ENCODE results near the gene HNRNPH1. TPM values are rescaled to one million over a fixed set of nuclear protein-coding genes. Genes with fewer than 3 reads are reported as not detected.

Gene HNRNPH1
- total RNA-seq, 2 experiments from 2014 or later: 706 to 709 TPM

DNA sequence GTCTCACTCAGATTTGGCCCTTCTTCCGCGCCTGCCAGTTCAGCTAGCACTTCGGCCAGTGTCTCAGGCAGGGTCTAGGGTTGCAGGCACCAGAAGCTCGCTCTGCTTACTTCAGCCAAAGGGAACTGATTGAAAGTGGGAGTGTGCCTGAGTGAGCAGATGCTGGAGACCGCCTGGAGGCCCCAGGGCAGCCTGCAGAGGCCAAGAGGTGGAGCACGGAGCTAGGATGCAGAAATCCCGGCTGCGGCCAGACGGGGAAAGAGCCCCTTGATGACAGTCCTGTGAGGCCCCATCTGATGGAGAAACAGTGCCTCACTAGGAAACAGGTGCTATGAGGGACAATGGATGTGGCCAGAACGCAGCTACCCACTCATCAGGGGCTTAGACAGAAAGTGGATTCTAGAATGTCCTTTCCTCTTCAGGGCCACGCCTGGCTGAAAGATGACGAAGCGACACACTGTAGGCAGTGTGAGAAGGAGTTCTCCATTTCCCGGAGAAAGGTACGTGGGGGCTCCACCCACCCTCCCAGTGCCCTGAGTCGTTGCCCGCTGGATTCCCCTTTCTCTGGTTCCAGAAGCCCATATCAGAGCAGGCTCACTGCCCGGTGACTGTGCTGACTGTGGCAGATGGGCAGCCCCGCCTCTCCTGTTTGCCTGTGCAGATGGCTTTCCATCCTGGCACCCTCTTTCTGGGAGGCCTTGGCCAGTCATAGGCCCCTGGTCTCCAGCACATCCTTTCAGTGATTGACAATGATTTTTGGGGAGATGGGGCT lies 16.1 kb downstream of the HNRNPH1 start:
- ATAC-seq: no peak
- intact Hi-C loops (cut with micrococcal nuclease): no loop called here
- TF ChIP-seq CTCF (IDR thresholded peaks at IDR 0.05): no peak
- POLR2A ChIA-PET: interaction anchor here (0.9 to 5.0 kb wide), 2 partner anchors 8 to 21 kb away, joined by 4 to 51 read pairs; no protein-coding TSS in a partner anchor
- Mint-ChIP-seq H3K4me3 (no peak overlapping the region), H3K36me3 (ENCODE audit: low read depth) (peaks cover 34% of the 10 kb centered on the region), H3K27ac (peak overlapping the region; percentile 76), H3K9me3 (no peaks in the 10 kb centered on the region), H3K27me3 (no peaks in the 10 kb centered on the region), H3K4me1 (ENCODE audit: low read depth) (peaks cover 38% of the 10 kb centered on the region)
- DNase-seq: no peak
- CTCF ChIA-PET: no interaction called here

GRCh38 chr5:179606910-179607159 lies 16.6 kb downstream of the HNRNPH1 start:
- intact Hi-C loops (cut with micrococcal nuclease): no loop called here
- Mint-ChIP-seq H3K36me3 (ENCODE audit: low read depth) (peaks cover 33% of the 10 kb centered on the region), H3K4me3 (no peak overlapping the region), H3K27me3 (no peaks in the 10 kb centered on the region), H3K9me3 (no peaks in the 10 kb centered on the region), H3K27ac (peak overlapping the region; percentile 1), H3K4me1 (ENCODE audit: low read depth) (peaks cover 36% of the 10 kb centered on the region)
- DNase-seq (no peak), ATAC-seq (no peak)
- no peak for TF ChIP-seq CTCF (IDR thresholded peaks at IDR 0.05)
- POLR2A ChIA-PET: interaction anchor here (0.9 to 5.0 kb wide), 2 partner anchors 8 to 20 kb away, joined by 4 to 51 read pairs; no protein-coding TSS in a partner anchor
- CTCF ChIA-PET: no interaction called here

DNA sequence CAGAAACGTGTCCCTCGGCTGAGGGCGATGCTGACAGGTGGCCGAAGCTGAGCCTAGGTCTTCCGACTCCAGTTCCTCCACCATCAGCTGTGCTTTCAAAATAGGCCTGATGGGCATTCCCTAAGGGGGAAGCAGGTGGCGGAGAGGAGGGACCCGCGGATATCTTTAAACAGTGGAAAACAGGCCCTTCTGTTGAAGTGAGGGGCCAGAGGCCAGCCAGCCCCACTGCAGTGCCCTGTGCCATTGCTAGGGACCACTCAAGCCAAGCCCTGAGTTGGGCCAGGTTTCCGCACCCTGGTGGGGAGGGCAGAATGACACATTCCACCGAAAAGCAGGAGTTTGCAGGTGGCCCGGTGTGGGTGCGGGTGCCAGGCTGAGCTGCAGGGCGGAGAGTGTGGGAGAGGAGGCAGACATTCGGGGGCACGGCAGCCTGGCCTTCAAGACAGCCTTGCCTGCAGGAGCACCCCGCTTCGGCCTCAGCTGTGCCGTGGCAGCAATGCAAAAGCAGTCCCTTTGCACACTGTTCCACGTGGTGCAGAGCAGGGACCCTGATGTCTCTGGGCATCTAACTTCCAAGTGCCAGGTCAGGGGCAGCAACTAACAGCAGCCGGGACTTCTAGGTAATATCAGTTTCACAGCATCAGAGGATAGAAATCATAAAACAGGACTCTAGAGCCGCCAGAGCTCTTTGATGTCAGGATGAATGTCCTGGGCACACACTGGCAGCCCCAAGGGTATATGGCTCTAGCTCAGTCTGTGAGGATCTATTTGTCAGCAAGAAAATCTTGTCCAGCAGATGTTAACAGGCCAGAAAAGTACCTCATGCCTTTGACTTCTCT lies 17.2 kb downstream of the HNRNPH1 start:
- CTCF ChIA-PET: no interaction called here

DNA sequence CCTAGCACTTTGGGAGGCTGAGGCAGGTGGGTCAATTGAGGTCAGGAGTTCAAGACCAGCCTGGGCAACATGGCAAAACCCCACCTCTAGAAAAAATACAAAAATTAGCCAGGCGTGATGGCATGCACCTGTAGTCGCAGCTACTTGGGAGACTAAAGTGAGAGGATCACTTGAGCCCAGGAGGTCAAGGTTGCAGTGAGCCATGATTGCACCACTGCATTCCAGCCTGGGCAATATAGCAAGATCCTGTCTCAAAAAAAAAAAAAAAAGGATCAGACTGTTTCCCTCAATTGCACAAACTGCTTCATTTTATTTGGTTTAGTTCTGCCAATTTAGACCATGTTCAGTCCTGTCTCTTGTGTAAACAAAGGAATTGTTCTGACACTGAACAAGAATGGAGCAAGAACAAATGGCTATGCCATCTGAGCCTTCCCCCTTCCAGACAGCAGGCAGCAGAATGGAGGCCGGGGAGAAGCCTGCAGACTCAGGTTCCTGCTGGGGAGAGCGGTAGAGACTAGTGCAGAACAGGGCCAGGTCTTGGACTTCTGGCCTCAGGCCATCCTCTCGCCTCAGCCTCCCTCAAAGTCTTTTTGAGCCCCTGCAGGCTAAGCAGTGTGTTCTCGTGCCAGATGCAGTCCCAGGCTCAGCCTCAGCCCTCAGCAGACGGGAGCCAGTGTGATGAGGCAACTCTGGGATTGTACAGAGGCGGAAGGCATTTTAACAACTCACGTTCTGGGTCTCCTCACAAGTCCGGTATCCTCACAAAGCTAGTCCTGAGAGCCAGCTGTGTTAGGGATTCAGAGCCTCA lies 18.2 kb downstream of the HNRNPH1 start:
- DNase-seq (no peak), ATAC-seq (no peak)
- POLR2A ChIA-PET: no interaction called here
- CTCF ChIA-PET: no interaction called here
- H3K4me1 Mint-ChIP-seq (ENCODE audit: low read depth): peaks cover 23% of the 10 kb centered on the region
- intact Hi-C loops (cut with micrococcal nuclease): no loop called here
- peaks cover 23% of the 10 kb centered on the region for H3K36me3 Mint-ChIP-seq (ENCODE audit: low read depth)
- H3K27me3 Mint-ChIP-seq: no peaks in the 10 kb centered on the region
- no peak overlapping the region for H3K4me3 Mint-ChIP-seq
- no peak for TF ChIP-seq CTCF (IDR thresholded peaks at IDR 0.05)
- H3K27ac Mint-ChIP-seq: no peak overlapping the region
- no peaks in the 10 kb centered on the region for H3K9me3 Mint-ChIP-seq

More for the DNA sequence above, 17.2 kb downstream of the HNRNPH1 start:
- peaks cover 33% of the 10 kb centered on the region for H3K4me1 Mint-ChIP-seq (ENCODE audit: low read depth)
- intact Hi-C loops (cut with micrococcal nuclease): no loop called here
- peaks cover 32% of the 10 kb centered on the region for H3K36me3 Mint-ChIP-seq (ENCODE audit: low read depth)
- no peaks in the 10 kb centered on the region for H3K9me3 Mint-ChIP-seq
- H3K4me3 Mint-ChIP-seq: no peak overlapping the region
- no peak for ATAC-seq
- no peak for TF ChIP-seq CTCF (IDR thresholded peaks at IDR 0.05)
- DNase-seq: no peak
- H3K27ac Mint-ChIP-seq: no peak overlapping the region
- POLR2A ChIA-PET: no interaction called here
- H3K27me3 Mint-ChIP-seq: no peaks in the 10 kb centered on the region
